OCI-LY3 (cell line): ENCODE results near the gene LDLRAD4.

Experiments
- H2AFZ ChIP-seq: fragments of 200-600, 300-600 bp; shearing (Covaris generic); 2 replicates; pipeline ENCODE4 v1.6.0; 2014; ENCODE audit warnings: antibody characterized with exemption, low read depth, low read length
- H3K27ac ChIP-seq: fragments of 200-600, 300-600 bp; sonication (generic); 2 replicates; pipeline ENCODE4 v1.5.1; 2014; ENCODE audit warnings: mild to moderate bottlenecking, low read length, moderate library complexity, mixed read lengths
- H3K27me3 ChIP-seq: fragments of 200-600, 300-600 bp; sonication (generic); 2 replicates; pipeline ENCODE4 v1.6.1; 2014; ENCODE audit warnings: low read depth, low read length, mixed read lengths
- H3K36me3 ChIP-seq: fragments of 200-600, 300-600 bp; sonication (generic); replicated peaks from 2 replicates; pipeline ENCODE3; 2014; ENCODE audit warnings: low read depth, low read length, mixed read lengths
- H3K4me1 ChIP-seq: fragments of 300-600, 200-600 bp; sonication (generic); 2 replicates; pipeline ENCODE4 v1.6.1; 2014; ENCODE audit warnings: low read length, mixed read lengths
- H3K4me2 ChIP-seq: fragments of 200-600, 300-600 bp; sonication (generic); 2 replicates; pipeline ENCODE4 v1.6.1; 2014; ENCODE audit warnings: low read length, mixed read lengths
- H3K4me3 ChIP-seq: fragments of 300-600, 200-600 bp; sonication (generic); 2 replicates; pipeline ENCODE4 v1.5.1; 2014; ENCODE audit warnings: antibody characterized with exemption, mild to moderate bottlenecking, low read length, moderate library complexity
- H3K79me2 ChIP-seq: fragments of 300-600, 200-600 bp; shearing (Covaris generic); 2 replicates; pipeline ENCODE4 v1.6.1; 2014; ENCODE audit warnings: mild to moderate bottlenecking, low read length, mixed read lengths
- H3K9ac ChIP-seq: fragments of 300-600, 200-600 bp; shearing (Covaris generic); 2 replicates; pipeline ENCODE4 v1.6.0; 2014; ENCODE audit warnings: mild to moderate bottlenecking, low read length, moderate library complexity
- H3K9me3 ChIP-seq: fragments of 200-600, 300-600 bp; shearing (Covaris generic); 2 replicates; pipeline ENCODE4 v1.6.1; 2014; ENCODE audit warnings: low read length, mixed read lengths; ENCODE audit not compliant: insufficient read depth
- H4K20me1 ChIP-seq: fragments of 200-600, 300-600 bp; sonication (generic); 2 replicates; pipeline ENCODE4 v1.6.1; 2016; ENCODE audit warnings: low read length, mixed read lengths; ENCODE audit not compliant: insufficient read depth
- CTCF ChIP-seq: fragments of 200-600, 300-600 bp; sonication (generic); IDR thresholded peaks from 2 replicates; pipeline ENCODE4 v1.5.1; 2014; ENCODE audit warnings: antibody characterized with exemption, low read length, low read depth
- EZH2phosphoT487 ChIP-seq: fragments of 200-600 bp; shearing (Covaris generic); IDR thresholded peaks from 2 replicates; pipeline ENCODE4 v1.6.1; 2018; ENCODE audit warnings: antibody characterized with exemption, mixed run types, low read depth

The LDLRAD4 gene

GRCh38 chr18:13370995-13371625, 152.6 kb downstream of the LDLRAD4 start:
- H3K79me2 ChIP-seq, result no peaks in the 10 kb centered on the region
- no peak overlapping the region for H3K9ac ChIP-seq
- peaks cover 15% of the 10 kb centered on the region for H3K4me1 ChIP-seq
- no peak overlapping the region for H3K4me3 ChIP-seq
- H3K9me3 ChIP-seq, result no peaks in the 10 kb centered on the region
- H3K4me2 ChIP-seq, result no peak overlapping the region
- no peaks in the 10 kb centered on the region for H3K36me3 ChIP-seq
- no peak overlapping the region for H3K27ac ChIP-seq
- TF ChIP-seq CTCF, result no peak
- TF ChIP-seq EZH2phosphoT487, result no peak
- peaks cover 14% of the 10 kb centered on the region for H3K27me3 ChIP-seq
- H2AFZ ChIP-seq, result no peak overlapping the region
- H4K20me1 ChIP-seq, result no peaks in the 10 kb centered on the region

- Histone ChIP-seq H3K4me3 (no peak overlapping the region), H3K27ac (no peak overlapping the region)
- TF ChIP-seq EZH2phosphoT487, result no peak
- TF ChIP-seq CTCF, result no peak
These were observed 153.3 kb downstream of the LDLRAD4 start for GRCh38 chr18:13371689-13372418.

GRCh38 chr18:13372531-13372951, 154.0 kb downstream of the LDLRAD4 start:
- Histone ChIP-seq H3K27me3 (peaks cover 4% of the 10 kb centered on the region), H3K36me3 (no peaks in the 10 kb centered on the region), H3K4me2 (no peak overlapping the region), H3K9me3 (no peaks in the 10 kb centered on the region), H4K20me1 (no peaks in the 10 kb centered on the region), H3K9ac (no peak overlapping the region), H2AFZ (no peak overlapping the region), H3K79me2 (no peaks in the 10 kb centered on the region), H3K4me1 (peaks cover 30% of the 10 kb centered on the region), H3K27ac (no peak overlapping the region), H3K4me3 (no peak overlapping the region)
- TF ChIP-seq CTCF (no peak), EZH2phosphoT487 (no peak)

More at GRCh38 chr18:13371689-13372418, 153.3 kb downstream of the LDLRAD4 start:
- no peaks in the 10 kb centered on the region for H3K36me3 ChIP-seq
- no peak overlapping the region for H2AFZ ChIP-seq
- peaks cover 7% of the 10 kb centered on the region for H3K27me3 ChIP-seq
- no peaks in the 10 kb centered on the region for H3K79me2 ChIP-seq
- no peaks in the 10 kb centered on the region for H3K9me3 ChIP-seq
- peaks cover 23% of the 10 kb centered on the region for H3K4me1 ChIP-seq
- H3K9ac ChIP-seq, result no peak overlapping the region
- no peak overlapping the region for H3K4me2 ChIP-seq
- no peaks in the 10 kb centered on the region for H4K20me1 ChIP-seq

- Histone ChIP-seq H3K36me3 (no peaks in the 10 kb centered on the region), H3K79me2 (no peaks in the 10 kb centered on the region), H3K9ac (no peak overlapping the region), H3K4me2 (no peak overlapping the region), H3K27me3 (peaks cover 16% of the 10 kb centered on the region), H3K4me1 (peaks cover 33% of the 10 kb centered on the region), H4K20me1 (no peaks in the 10 kb centered on the region), H3K4me3 (no peak overlapping the region), H3K27ac (no peak overlapping the region), H3K9me3 (no peaks in the 10 kb centered on the region), H2AFZ (no peak overlapping the region)
- TF ChIP-seq CTCF, result no peak
- TF ChIP-seq EZH2phosphoT487, result no peak
These were observed 155.5 kb downstream of the LDLRAD4 start for GRCh38 chr18:13374096-13374467.
